Astrocyte (in vitro differentiated cells and primary cell): ENCODE data around the gene NECTIN3. TPM values are rescaled to one million over a fixed set of nuclear protein-coding genes. Genes with fewer than 3 reads are reported as not detected.

Experiments
- DNase-seq: peaks from one replicate; pipeline ENCODE4 v3.0.0-alpha.2; 2010; ENCODE audit warnings: low read depth
- FAIRE-seq: peaks from 2 replicates; lab custom pipeline; 2011; peaks lifted over from hg19 to GRCh38; lab: Jason Lieb, UNC
- H2AFZ ChIP-seq: 2 replicates; pipeline ENCODE4 v1.6.0; 2012; ENCODE audit warnings: low read depth, low read length, inconsistent platforms
- H3K27ac ChIP-seq: 2 replicates; pipeline ENCODE4 v1.5.1; 2011; ENCODE audit warnings: low read depth, low read length, inconsistent platforms
- H3K27me3 ChIP-seq: 2 replicates; pipeline ENCODE4 v1.6.0; 2011; ENCODE audit warnings: low read length, inconsistent platforms; ENCODE audit not compliant: insufficient read depth
- H3K36me3 ChIP-seq: 2 replicates; pipeline ENCODE4 v1.5.1; 2011; ENCODE audit warnings: low read length, inconsistent platforms; ENCODE audit not compliant: insufficient read depth
- H3K4me1 ChIP-seq: 2 replicates; pipeline ENCODE4 v1.5.1; 2011; ENCODE audit warnings: low read length, inconsistent platforms; ENCODE audit not compliant: insufficient read depth
- H3K4me2 ChIP-seq: 2 replicates; pipeline ENCODE4 v1.6.0; 2012; ENCODE audit warnings: low read length, inconsistent platforms
- H3K4me3 ChIP-seq: 2 replicates; pipeline ENCODE4 v1.5.1; 2011; ENCODE audit warnings: low read depth, mild to moderate bottlenecking, low read length, inconsistent platforms; ENCODE audit not compliant: insufficient read depth
- H3K79me2 ChIP-seq: 2 replicates; pipeline ENCODE4 v1.6.0; 2012; ENCODE audit warnings: mild to moderate bottlenecking, low read length, inconsistent platforms; ENCODE audit not compliant: insufficient read depth
- H3K9ac ChIP-seq: 2 replicates; pipeline ENCODE4 v1.6.0; 2012; ENCODE audit warnings: mild to moderate bottlenecking, low read length, inconsistent platforms
- H3K9me3 ChIP-seq: 2 replicates; pipeline ENCODE4 v1.5.1; 2012; ENCODE audit warnings: low read depth, mild to moderate bottlenecking, low read length, inconsistent platforms; ENCODE audit not compliant: insufficient read depth
- H4K20me1 ChIP-seq: 2 replicates; pipeline ENCODE4 v1.6.0; 2012; ENCODE audit warnings: low read length, inconsistent platforms; ENCODE audit not compliant: insufficient read depth
- H3K27ac Mint-ChIP-seq: one replicate; pipeline ENCODE4 v1.8.0; 2021; ENCODE audit warnings: mild to moderate bottlenecking, mixed read lengths; ENCODE audit not compliant: unreplicated experiment
- H3K27me3 Mint-ChIP-seq: one replicate; pipeline ENCODE4 v1.8.0; 2021; ENCODE audit warnings: low read depth, mixed read lengths; ENCODE audit not compliant: unreplicated experiment
- H3K36me3 Mint-ChIP-seq: one replicate; pipeline ENCODE4 v1.8.0; 2021; ENCODE audit warnings: low read depth, mixed read lengths; ENCODE audit not compliant: unreplicated experiment
- H3K4me1 Mint-ChIP-seq: one replicate; pipeline ENCODE4 v1.8.0; 2021; ENCODE audit warnings: low read depth, mixed read lengths; ENCODE audit not compliant: unreplicated experiment
- H3K4me3 Mint-ChIP-seq: one replicate; pipeline ENCODE4 v1.8.0; 2021; ENCODE audit warnings: mild to moderate bottlenecking, moderate library complexity, mixed read lengths; ENCODE audit not compliant: unreplicated experiment
- H3K9me3 Mint-ChIP-seq: one replicate; pipeline ENCODE4 v1.8.0; 2021; ENCODE audit warnings: mild to moderate bottlenecking, mixed read lengths; ENCODE audit not compliant: unreplicated experiment
- EZH2 ChIP-seq: IDR thresholded peaks from 2 replicates; pipeline ENCODE4 v1.6.1; 2012; ENCODE audit warnings: mild to moderate bottlenecking, low read length, inconsistent platforms; ENCODE audit not compliant: insufficient read depth
- total RNA-seq: library from RNA; stranded (reverse); gene quantifications from 2 replicates; pipeline ENCODE4 v1.2.1, GENCODE V29; 2021
- TF ChIP-seq, protein P1 (sequence below): IDR thresholded peaks from 2 replicates; pipeline ENCODE4 v1.5.1; 2011; ENCODE audit warnings: low read depth, mild to moderate bottlenecking, inconsistent platforms, low read length, moderate library complexity; ENCODE audit not compliant: insufficient read depth

NECTIN3 gene
- total RNA-seq, 1 donor from 2014 or later: 67.1 TPM

- Histone ChIP-seq H3K9ac (no peak overlapping the region), H3K4me1 (peaks cover 3% of the 10 kb centered on the region), H3K4me2 (no peak overlapping the region), H3K79me2 (peaks cover 98% of the 10 kb centered on the region), H3K27me3 (no peaks in the 10 kb centered on the region), H3K4me3 (no peak overlapping the region), H4K20me1 (peaks cover 58% of the 10 kb centered on the region), H3K9me3 (no peaks in the 10 kb centered on the region), H3K27ac (no peak overlapping the region), H2AFZ (no peak overlapping the region), H3K36me3 (no peaks in the 10 kb centered on the region)
- Mint-ChIP-seq H3K27ac (no peak overlapping the region), H3K4me1 (peaks cover 6% of the 10 kb centered on the region), H3K27me3 (no peaks in the 10 kb centered on the region), H3K4me3 (no peak overlapping the region), H3K9me3 (no peaks in the 10 kb centered on the region), H3K36me3 (no peaks in the 10 kb centered on the region)
- DNase-seq (no peak), FAIRE-seq (no peak)
- no peak for TF ChIP-seq EZH2
- TF ChIP-seq, protein P1, sequence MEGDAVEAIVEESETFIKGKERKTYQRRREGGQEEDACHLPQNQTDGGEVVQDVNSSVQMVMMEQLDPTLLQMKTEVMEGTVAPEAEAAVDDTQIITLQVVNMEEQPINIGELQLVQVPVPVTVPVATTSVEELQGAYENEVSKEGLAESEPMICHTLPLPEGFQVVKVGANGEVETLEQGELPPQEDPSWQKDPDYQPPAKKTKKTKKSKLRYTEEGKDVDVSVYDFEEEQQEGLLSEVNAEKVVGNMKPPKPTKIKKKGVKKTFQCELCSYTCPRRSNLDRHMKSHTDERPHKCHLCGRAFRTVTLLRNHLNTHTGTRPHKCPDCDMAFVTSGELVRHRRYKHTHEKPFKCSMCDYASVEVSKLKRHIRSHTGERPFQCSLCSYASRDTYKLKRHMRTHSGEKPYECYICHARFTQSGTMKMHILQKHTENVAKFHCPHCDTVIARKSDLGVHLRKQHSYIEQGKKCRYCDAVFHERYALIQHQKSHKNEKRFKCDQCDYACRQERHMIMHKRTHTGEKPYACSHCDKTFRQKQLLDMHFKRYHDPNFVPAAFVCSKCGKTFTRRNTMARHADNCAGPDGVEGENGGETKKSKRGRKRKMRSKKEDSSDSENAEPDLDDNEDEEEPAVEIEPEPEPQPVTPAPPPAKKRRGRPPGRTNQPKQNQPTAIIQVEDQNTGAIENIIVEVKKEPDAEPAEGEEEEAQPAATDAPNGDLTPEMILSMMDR: no peak
These were observed 13.3 kb downstream of the NECTIN3 start for GRCh38 chr3:111084911-111085310.

- H4K20me1 ChIP-seq: peaks cover 41% of the 10 kb centered on the region
- TF ChIP-seq, protein P1: no peak
- TF ChIP-seq EZH2: no peak
- H3K27me3 ChIP-seq: no peaks in the 10 kb centered on the region
- Mint-ChIP-seq H3K27ac (no peak overlapping the region), H3K36me3 (no peaks in the 10 kb centered on the region), H3K27me3 (no peaks in the 10 kb centered on the region), H3K4me3 (no peak overlapping the region), H3K4me1 (peaks cover 9% of the 10 kb centered on the region), H3K9me3 (no peaks in the 10 kb centered on the region)
- H3K36me3 ChIP-seq: no peaks in the 10 kb centered on the region
- H2AFZ ChIP-seq: no peak overlapping the region
- H3K79me2 ChIP-seq: peaks cover 98% of the 10 kb centered on the region
- H3K9me3 ChIP-seq: no peaks in the 10 kb centered on the region
- H3K4me1 ChIP-seq: no peaks in the 10 kb centered on the region
- H3K4me2 ChIP-seq: no peak overlapping the region
- H3K4me3 ChIP-seq: no peak overlapping the region
- no peak overlapping the region for H3K9ac ChIP-seq
- no peak for DNase-seq
- H3K27ac ChIP-seq: no peak overlapping the region
- FAIRE-seq: no peak
These were observed 16.4 kb downstream of the NECTIN3 start for GRCh38 chr3:111087924-111088469.

- Histone ChIP-seq H3K79me2 (peaks cover 99% of the 10 kb centered on the region), H4K20me1 (peaks cover 36% of the 10 kb centered on the region), H3K4me1 (no peaks in the 10 kb centered on the region), H3K4me3 (no peak overlapping the region), H3K36me3 (no peaks in the 10 kb centered on the region), H3K27me3 (no peaks in the 10 kb centered on the region), H3K9ac (no peak overlapping the region), H3K27ac (no peak overlapping the region), H3K9me3 (no peaks in the 10 kb centered on the region), H3K4me2 (no peak overlapping the region), H2AFZ (no peak overlapping the region)
- peaks cover 22% of the 10 kb centered on the region for H3K4me1 Mint-ChIP-seq
- TF ChIP-seq, protein P1: no peak
- TF ChIP-seq EZH2: no peak
- DNase-seq: no peak
- H3K4me3 Mint-ChIP-seq: no peak overlapping the region
- H3K27ac Mint-ChIP-seq: no peak overlapping the region
- peaks cover 18% of the 10 kb centered on the region for H3K36me3 Mint-ChIP-seq
- no peaks in the 10 kb centered on the region for H3K27me3 Mint-ChIP-seq
- peaks cover 11% of the 10 kb centered on the region for H3K9me3 Mint-ChIP-seq
- no peak for FAIRE-seq
These were observed 25.0 kb downstream of the NECTIN3 start for GRCh38 chr3:111096487-111097209.
